Cerebellar cortex (tissue), 1 donor: Measurements from ENCODE around the gene FBXO42.
A peak's percentile ranks its signal among the peaks of the same experiment; 100 is the strongest.
"Not testable (repeated sequence)": the region's sequence is repeated elsewhere in the genome, so short reads cannot be mapped to it uniquely, and the experiment has no call there.

Source experiments
- DNase-seq: peaks from one replicate; pipeline ENCODE4 v3.0.0-alpha.2; 2015; ENCODE audit warnings: low spot score

FBXO42 gene

GRCh38 chr1:16219968-16220500, 132.2 kb downstream of the FBXO42 start:
- no peak for DNase-seq

- DNase-seq, result no peak
Measured at GRCh38 chr1:16218674-16219071, 133.6 kb downstream of the FBXO42 start.

GRCh38 chr1:16218014-16218673, 134.1 kb downstream of the FBXO42 start:
- DNase-seq, result no peak

- DNase-seq, result peak; percentile 95
Measured at GRCh38 chr1:16217061-16217785, 135.1 kb downstream of the FBXO42 start.

GRCh38 chr1:16215882-16216753, 136.2 kb downstream of the FBXO42 start:
- peak; percentile 72 for DNase-seq

- not testable (repeated sequence) for DNase-seq
Measured at GRCh38 chr1:16215240-16215639, 137.0 kb downstream of the FBXO42 start.

- not testable (repeated sequence) for DNase-seq
Measured at GRCh38 chr1:16213544-16213943, 138.7 kb downstream of the FBXO42 start.

GRCh38 chr1:16213013-16213412, 139.3 kb downstream of the FBXO42 start:
- DNase-seq, result no peak

- DNase-seq, result no peak
Measured at GRCh38 chr1:16212251-16212961, 139.9 kb downstream of the FBXO42 start, which contains the start of gene ARHGEF19. ARHGEF19 (minus strand) TSS chr1:16212652; CDS start chr1:16209054, 3,598 bp downstream.

GRCh38 chr1:16211824-16212223, 140.5 kb downstream of the FBXO42 start:
- DNase-seq, result no peak

- DNase-seq, result no peak
Measured at GRCh38 chr1:16210581-16210980, 141.7 kb downstream of the FBXO42 start.

GRCh38 chr1:16209847-16210407, 142.4 kb downstream of the FBXO42 start:
- DNase-seq, result no peak

GRCh38 chr1:16209132-16209846, 143.0 kb downstream of the FBXO42 start:
- DNase-seq, result no peak

- DNase-seq, result no peak
Measured at GRCh38 chr1:16208270-16208987, 143.9 kb downstream of the FBXO42 start.

- no peak for DNase-seq
Measured at GRCh38 chr1:16207318-16208269, 144.7 kb downstream of the FBXO42 start.

- peak; percentile 93 for DNase-seq
Measured at GRCh38 chr1:16206547-16207317, 145.5 kb downstream of the FBXO42 start.

GRCh38 chr1:16205891-16206546, 146.3 kb downstream of the FBXO42 start:
- DNase-seq, result no peak

- no peak for DNase-seq
Measured at GRCh38 chr1:16205334-16205671, 147.0 kb downstream of the FBXO42 start.
